Common myeloid progenitor, CD34-positive (primary cell): Measurements from ENCODE around the gene ZNF688.
"Not testable (repeated sequence)": the region's sequence is repeated elsewhere in the genome, so short reads cannot be mapped to it uniquely, and the experiment has no call there.

Experiments used
- CTCF ChIA-PET: fragments of 350-600 bp; sonication (Branson Sonifier 250); formaldehyde crosslinking; loops from one replicate; lab custom pipeline; 2021; ENCODE audit warnings: antibody characterized with exemption; lab: Charles Lee
- POLR2A ChIA-PET: fragments of 350-600 bp; sonication (Branson Sonifier 250); formaldehyde crosslinking; loops from one replicate; lab custom pipeline; 2021; ENCODE audit warnings: antibody characterized with exemption; lab: Charles Lee
- DNase-seq, 3 donors: peaks; one replicate each; pipeline versions ENCODE4 v3.0.0 to v3.0.0-alpha.2; 2013
- H3K27ac ChIP-seq, 2 experiments: 1 replicate in 1 of 2; 2 replicates in 1 of 2; pipeline ENCODE4 v1.7.0; 2013; ENCODE audit warnings: inconsistent platforms in 2 of 2, low read length in 2 of 2, mild to moderate bottlenecking in 2 of 2, low read depth in 1 of 2, moderate library complexity in 1 of 2; ENCODE audit not compliant: severe bottlenecking in 2 of 2, insufficient read depth in 1 of 2, poor library complexity in 1 of 2
- H3K27me3 ChIP-seq, 5 experiments: replicated peaks in 2 of 5; 1 replicate in 3 of 5; 2 replicates in 2 of 5; pipeline versions ENCODE4 v1.6.1 to v1.7.0; 2013; ENCODE audit warnings: low read length in 4 of 5, mild to moderate bottlenecking in 2 of 5, moderate library complexity in 2 of 5, inconsistent platforms in 1 of 5; ENCODE audit not compliant: insufficient read depth in 5 of 5, control insufficient read depth in 4 of 5
- H3K36me3 ChIP-seq, 4 experiments: 1 replicate in 2 of 4; 2 replicates in 2 of 4; pipeline versions ENCODE4 v1.6.1 to v1.7.0; 2013; ENCODE audit warnings: low read length in 3 of 4, control low read depth in 1 of 4, mild to moderate bottlenecking in 1 of 4; ENCODE audit not compliant: control insufficient read depth in 4 of 4, insufficient read depth in 4 of 4
- H3K4me1 ChIP-seq, 4 experiments: 1 replicate in 3 of 4; 2 replicates in 1 of 4; pipeline versions ENCODE4 v1.6.1 to v1.7.1; 2013; ENCODE audit warnings: low read length in 3 of 4, mild to moderate bottlenecking in 3 of 4, control low read depth in 1 of 4, inconsistent platforms in 1 of 4, moderate library complexity in 1 of 4; ENCODE audit not compliant: control insufficient read depth in 4 of 4, insufficient read depth in 4 of 4; ENCODE audit errors: control extremely low read depth in 1 of 4
- H3K4me3 ChIP-seq, 7 experiments: 1 replicate in 4 of 7; 2 replicates in 3 of 7; pipeline versions ENCODE4 v1.5.1 to v1.7.0; 2013; ENCODE audit warnings: mild to moderate bottlenecking in 7 of 7, low read length in 6 of 7, moderate library complexity in 6 of 7, inconsistent platforms in 2 of 7, low read depth in 2 of 7, control low read depth in 1 of 7; ENCODE audit not compliant: insufficient read depth in 4 of 7, control insufficient read depth in 1 of 7; ENCODE audit errors: extremely low read depth in 1 of 7
- H3K9me3 ChIP-seq, 5 experiments: 1 replicate in 4 of 5; 2 replicates in 1 of 5; pipeline versions ENCODE4 v1.6.1 to v1.7.1; 2013; ENCODE audit warnings: low read length in 4 of 5, mild to moderate bottlenecking in 2 of 5, inconsistent platforms in 1 of 5, low read depth in 1 of 5, moderate library complexity in 1 of 5; ENCODE audit not compliant: control insufficient read depth in 4 of 5, insufficient read depth in 2 of 5; ENCODE audit errors: control extremely low read depth in 1 of 5
- WGBS: methylation state at CpG from one replicate; pipeline ENCODE4 v1.1.5; 2013; ENCODE audit not compliant: insufficient coverage; 5-methylcytosine and 5-hydroxymethylcytosine counted together

The ZNF688 gene

GRCh38 chr16:30602616-30603277 lies 31.2 kb upstream of the ZNF688 start:
- Histone ChIP-seq H3K9me3 (no peaks in the 10 kb centered on the region), H3K4me3 (no peak overlapping the region), H3K27ac (no peak overlapping the region), H3K4me1 (peaks cover 0 to 5% (median 3%) of the 10 kb centered on the region in 4 experiments), H3K36me3 (peaks cover 2 to 33% (median 25%) of the 10 kb centered on the region in 4 experiments), H3K27me3 (no peaks in the 10 kb centered on the region)
- CTCF ChIA-PET = interaction anchor here (0.7 to 8.0 kb wide), 12 partner anchors 9 to 184 kb away, joined by 3 to 78 read pairs (median 4); partner anchors contain the start of genes ZNF747 and ZNF785
- POLR2A ChIA-PET = interaction anchor here (0.8 to 1.4 kb wide), 2 partner anchors 11 to 31 kb away, joined by 3 to 6 read pairs; partner anchors contain the start of gene ZNF688
- WGBS = 95% methylated on average over 4 of the region's 4 CpGs
- no peak for DNase-seq

- no peaks in the 10 kb centered on the region for H3K27me3 ChIP-seq
- ChIA-PET CTCF (interaction anchor here (0.7 to 8.0 kb wide), 10 partner anchors 9 to 151 kb away, joined by 3 to 78 read pairs (median 4); partner anchors contain the start of genes ZNF747 and ZNF785), POLR2A (interaction anchor here (1.4 kb wide), 1 partner anchor 12 kb away, joined by 6 read pairs; no protein-coding TSS in a partner anchor)
- H3K4me1 ChIP-seq = peaks cover 0 to 5% (median 3%) of the 10 kb centered on the region in 4 experiments
- H3K36me3 ChIP-seq = peaks cover 2 to 28% (median 24%) of the 10 kb centered on the region in 4 experiments
- no peak overlapping the region for H3K27ac ChIP-seq
- H3K4me3 ChIP-seq = no peak overlapping the region
- peak in 1 of 3 donors; percentile 20 for DNase-seq
- WGBS = 75% methylated on average over 2 of the region's 4 CpGs
- no peaks in the 10 kb centered on the region for H3K9me3 ChIP-seq
Measured at GRCh38 chr16:30601966-30602365, 30.5 kb upstream of the ZNF688 start.

- no peak for DNase-seq
- Histone ChIP-seq H3K9me3 (no peaks in the 10 kb centered on the region), H3K4me3 (no peak overlapping the region), H3K27me3 (no peaks in the 10 kb centered on the region), H3K36me3 (peaks cover 2 to 28% (median 21%) of the 10 kb centered on the region in 4 experiments), H3K27ac (no peak overlapping the region), H3K4me1 (peaks cover 0 to 5% (median 3%) of the 10 kb centered on the region in 4 experiments)
- ChIA-PET POLR2A (no interaction called here), CTCF (interaction anchor here (0.5 to 8.0 kb wide), 8 partner anchors 10 to 150 kb away, joined by 3 to 78 read pairs (median 4); partner anchors contain the start of gene ZNF689)
- WGBS = 100% methylated on average over 2 of the region's 2 CpGs
Measured at GRCh38 chr16:30600929-30601328, 29.4 kb upstream of the ZNF688 start.

GRCh38 chr16:30600215-30600614 lies 28.7 kb upstream of the ZNF688 start:
- CTCF ChIA-PET = interaction anchor here (0.8 to 8.0 kb wide), 11 partner anchors 9 to 154 kb away, joined by 3 to 78 read pairs (median 4); partner anchors contain the start of genes SEPHS2, ZNF689 and ZNF785
- POLR2A ChIA-PET = no interaction called here
- Histone ChIP-seq H3K36me3 (peaks cover 2 to 24% (median 20%) of the 10 kb centered on the region in 4 experiments), H3K9me3 (no peaks in the 10 kb centered on the region), H3K27me3 (no peaks in the 10 kb centered on the region), H3K4me1 (peaks cover 0 to 5% (median 3%) of the 10 kb centered on the region in 4 experiments), H3K27ac (no peak overlapping the region), H3K4me3 (no peak overlapping the region)
- no peak for DNase-seq
- WGBS = 98% methylated on average over 3 of the region's 3 CpGs

GRCh38 chr16:30592871-30593270 lies 21.4 kb upstream of the ZNF688 start:
- DNase-seq = no peak
- H3K9me3 ChIP-seq = no peaks in the 10 kb centered on the region
- CTCF ChIA-PET = interaction anchor here (1.0 to 2.2 kb wide), 5 partner anchors 9 to 163 kb away, joined by 3 to 5 read pairs (median 4); partner anchors contain the start of gene DCTPP1
- no peak overlapping the region for H3K4me3 ChIP-seq
- POLR2A ChIA-PET = no interaction called here
- 100% methylated on average over 3 of the region's 4 CpGs for WGBS
- no peaks in the 10 kb centered on the region for H3K4me1 ChIP-seq
- H3K36me3 ChIP-seq = peaks cover 0 to 3% (median 2%) of the 10 kb centered on the region in 4 experiments
- H3K27ac ChIP-seq = no peak overlapping the region
- no peaks in the 10 kb centered on the region for H3K27me3 ChIP-seq

DNA sequence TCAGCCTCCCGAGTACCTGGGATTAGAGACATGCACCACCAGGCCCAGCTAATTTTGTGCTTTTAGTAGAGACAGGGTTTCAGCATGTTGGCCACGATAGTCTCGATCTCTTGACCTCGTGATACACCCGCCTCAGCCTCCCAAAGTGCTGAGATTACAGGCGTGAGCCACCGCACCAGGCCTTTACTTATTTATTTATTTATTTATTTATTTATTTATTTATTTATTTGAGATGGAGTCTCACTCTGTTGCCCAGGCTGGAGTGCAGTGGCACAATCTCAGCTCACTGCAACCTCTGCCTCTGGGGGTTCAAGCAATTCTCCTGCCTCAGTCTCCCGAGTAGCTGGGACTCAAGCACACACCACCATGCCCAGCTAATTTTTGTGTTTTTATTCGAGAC lies 19.4 kb upstream of the ZNF688 start:
- CTCF ChIA-PET = interaction anchor here (1.2 to 1.7 kb wide), 3 partner anchors 9 to 38 kb away, joined by 3 to 5 read pairs (median 4); partner anchors contain the start of gene ZNF689

GRCh38 chr16:30589582-30589981 lies 18.1 kb upstream of the ZNF688 start:
- H3K27me3 ChIP-seq, CTCF ChIA-PET, H3K27ac ChIP-seq, H3K36me3 ChIP-seq, DNase-seq, POLR2A ChIA-PET, H3K9me3 ChIP-seq, H3K4me3 ChIP-seq: not testable (repeated sequence)
- no CpG with 5 or more reads among the region's 2 CpGs for WGBS
- H3K4me1 ChIP-seq = peaks cover 0 to 19% (median 17%) of the 10 kb centered on the region in 4 experiments

More for the DNA sequence above, 19.4 kb upstream of the ZNF688 start:
- H3K27ac ChIP-seq, H3K36me3 ChIP-seq, H3K9me3 ChIP-seq, H3K4me3 ChIP-seq, DNase-seq, H3K27me3 ChIP-seq, H3K4me1 ChIP-seq: not testable (repeated sequence)
- 89% methylated on average over 3 of the region's 9 CpGs for WGBS
- POLR2A ChIA-PET = interaction anchor here (0.6 kb wide), 1 partner anchor 47 kb away, joined by 3 read pairs; no protein-coding TSS in a partner anchor
